ENCODE data around the gene MORN1. TPM values are rescaled to one million over a fixed set of nuclear protein-coding genes. Genes with fewer than 3 reads are reported as not detected.
A peak's percentile ranks its signal among the peaks of the same experiment; 100 is the strongest.

Gene MORN1
- total RNA-seq, 1 donor from 2014 or later, result 5.5 TPM

DNA sequence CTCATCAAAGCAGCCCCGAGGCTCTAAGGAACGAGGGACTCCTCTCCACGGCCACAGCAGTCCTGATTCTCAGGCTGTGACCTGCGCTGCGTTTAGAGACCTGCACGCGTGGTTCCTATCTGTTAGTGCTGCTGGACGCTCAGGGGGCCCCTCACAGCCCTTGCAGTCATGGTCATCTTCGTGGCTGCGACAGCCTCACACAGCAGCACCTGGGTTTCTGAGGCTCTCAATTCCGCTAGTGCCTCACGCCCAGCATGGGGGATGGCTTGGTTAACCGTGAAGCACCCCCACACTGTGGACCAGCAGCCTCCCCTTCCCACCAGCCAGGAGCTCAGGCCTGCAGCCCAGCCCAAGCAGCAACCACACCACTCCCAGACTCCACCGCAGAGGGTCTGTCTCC lies 7.8 kb downstream of the MORN1 start:
- no peaks in the 10 kb centered on the region for H3K27me3 ChIP-seq (ENCODE audit: control insufficient read depth, insufficient read depth, low read length)
- H3K4me3 ChIP-seq (ENCODE audit: low read depth, low read length), result no peak overlapping the region
- FAIRE-seq (no peak), DNase-seq (ENCODE audit: low read depth) (no peak)
- TF ChIP-seq, protein P1, sequence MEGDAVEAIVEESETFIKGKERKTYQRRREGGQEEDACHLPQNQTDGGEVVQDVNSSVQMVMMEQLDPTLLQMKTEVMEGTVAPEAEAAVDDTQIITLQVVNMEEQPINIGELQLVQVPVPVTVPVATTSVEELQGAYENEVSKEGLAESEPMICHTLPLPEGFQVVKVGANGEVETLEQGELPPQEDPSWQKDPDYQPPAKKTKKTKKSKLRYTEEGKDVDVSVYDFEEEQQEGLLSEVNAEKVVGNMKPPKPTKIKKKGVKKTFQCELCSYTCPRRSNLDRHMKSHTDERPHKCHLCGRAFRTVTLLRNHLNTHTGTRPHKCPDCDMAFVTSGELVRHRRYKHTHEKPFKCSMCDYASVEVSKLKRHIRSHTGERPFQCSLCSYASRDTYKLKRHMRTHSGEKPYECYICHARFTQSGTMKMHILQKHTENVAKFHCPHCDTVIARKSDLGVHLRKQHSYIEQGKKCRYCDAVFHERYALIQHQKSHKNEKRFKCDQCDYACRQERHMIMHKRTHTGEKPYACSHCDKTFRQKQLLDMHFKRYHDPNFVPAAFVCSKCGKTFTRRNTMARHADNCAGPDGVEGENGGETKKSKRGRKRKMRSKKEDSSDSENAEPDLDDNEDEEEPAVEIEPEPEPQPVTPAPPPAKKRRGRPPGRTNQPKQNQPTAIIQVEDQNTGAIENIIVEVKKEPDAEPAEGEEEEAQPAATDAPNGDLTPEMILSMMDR (IDR thresholded peaks at IDR 0.05; ENCODE audit: insufficient read depth, low read length, severe bottlenecking), result no peak
- peaks cover 3% of the 10 kb centered on the region for H3K36me3 ChIP-seq (ENCODE audit: control insufficient read depth, insufficient read depth, low read length)

DNA sequence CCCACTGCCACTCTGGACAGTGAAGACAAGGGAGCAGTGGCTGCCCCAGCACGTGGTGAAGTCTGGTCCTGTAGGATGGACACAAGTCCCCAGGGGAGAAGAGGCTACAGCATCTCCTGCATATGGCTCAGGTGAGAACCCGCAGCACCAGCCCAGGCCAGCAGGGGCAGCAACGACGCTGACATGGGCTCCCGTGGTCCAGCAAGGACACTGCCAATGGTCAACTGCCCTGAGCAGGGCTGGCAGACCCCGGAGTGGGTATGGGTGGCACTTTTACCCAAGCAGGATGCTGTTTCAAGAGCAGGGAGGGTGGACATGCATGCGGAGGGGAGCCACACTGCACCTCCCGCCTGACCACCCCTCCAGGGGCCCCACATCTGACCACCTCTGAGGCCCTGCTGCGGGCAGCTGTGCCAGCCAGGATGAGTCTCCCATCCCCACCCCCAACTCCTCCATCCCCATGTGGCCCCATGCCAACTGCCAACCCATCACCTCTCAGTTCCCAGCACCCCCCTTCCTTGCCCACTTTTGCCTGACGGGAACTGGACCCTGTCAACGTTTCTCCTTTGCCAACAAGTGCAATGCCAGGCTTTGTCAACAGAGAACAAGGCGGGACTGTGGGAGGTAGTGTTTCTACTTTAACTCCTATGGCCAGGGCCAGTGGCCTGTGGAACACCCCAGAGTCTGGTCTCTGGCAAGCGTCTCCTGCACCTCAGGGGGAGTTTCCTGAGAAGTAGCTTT lies 8.6 kb downstream of the MORN1 start:
- TF ChIP-seq, protein P1 (IDR thresholded peaks at IDR 0.05; ENCODE audit: insufficient read depth, low read length, severe bottlenecking), result peak; percentile 74
- no peak for FAIRE-seq
- peaks cover 1% of the 10 kb centered on the region for H3K36me3 ChIP-seq (ENCODE audit: control insufficient read depth, insufficient read depth, low read length)

DNA sequence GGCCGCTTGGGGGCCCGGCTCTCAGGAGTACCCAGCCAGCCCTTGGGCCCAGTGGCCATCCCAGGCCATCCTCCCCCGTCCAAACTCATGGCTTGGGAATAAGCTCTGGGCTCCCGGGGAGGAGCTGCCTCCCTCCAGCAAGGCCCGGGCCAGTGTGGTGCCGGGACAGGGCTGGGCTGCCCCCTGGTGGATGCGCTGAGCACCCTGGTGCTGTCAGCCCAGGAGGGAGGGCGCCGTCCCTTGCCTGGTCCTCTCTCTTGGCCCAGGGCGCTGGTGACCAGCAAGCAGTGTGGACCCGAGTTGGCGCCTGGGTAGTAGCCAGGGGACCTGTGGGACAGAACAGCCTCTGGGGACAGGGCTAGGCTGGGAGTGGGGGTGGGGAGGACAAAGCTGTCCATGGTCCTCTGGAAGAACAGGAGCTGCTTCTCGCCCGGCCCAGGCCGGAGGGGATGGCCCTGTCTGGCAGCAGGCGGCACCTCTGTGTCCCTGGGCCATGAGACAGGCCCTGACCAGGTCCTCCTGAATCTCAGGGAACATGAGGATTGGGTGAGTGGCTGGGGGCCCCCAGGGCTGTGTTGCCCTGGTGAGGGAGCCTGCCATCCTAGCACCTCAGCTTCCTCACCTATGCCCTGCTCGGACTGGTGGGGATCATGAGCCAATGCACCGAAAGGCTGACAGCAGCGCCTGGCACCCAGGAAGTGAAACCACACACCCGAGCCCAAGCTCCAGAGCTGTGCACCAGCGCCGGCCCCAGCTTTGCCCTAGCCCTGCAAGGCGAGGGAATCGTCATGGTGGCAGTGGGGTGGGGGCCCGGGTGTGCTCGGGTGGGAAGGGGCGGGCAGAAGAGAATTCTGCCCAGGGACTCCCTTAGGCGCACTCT lies 9.4 kb downstream of the MORN1 start:
- H3K36me3 ChIP-seq (ENCODE audit: control insufficient read depth, insufficient read depth, low read length), result no peaks in the 10 kb centered on the region
- TF ChIP-seq, protein P1 (IDR thresholded peaks at IDR 0.05; ENCODE audit: insufficient read depth, low read length, severe bottlenecking), result peak; percentile 95
- H3K4me3 ChIP-seq (ENCODE audit: low read depth, low read length), result no peak overlapping the region
- DNase-seq (ENCODE audit: low read depth) (peak; percentile 48), FAIRE-seq (no peak)
- H3K27me3 ChIP-seq (ENCODE audit: control insufficient read depth, insufficient read depth, low read length), result no peaks in the 10 kb centered on the region

More for the DNA sequence above, 8.6 kb downstream of the MORN1 start:
- Histone ChIP-seq H3K4me3 (ENCODE audit: low read depth, low read length) (no peak overlapping the region), H3K27me3 (ENCODE audit: control insufficient read depth, insufficient read depth, low read length) (no peaks in the 10 kb centered on the region)
- DNase-seq (ENCODE audit: low read depth), result peak; percentile 25

DNA sequence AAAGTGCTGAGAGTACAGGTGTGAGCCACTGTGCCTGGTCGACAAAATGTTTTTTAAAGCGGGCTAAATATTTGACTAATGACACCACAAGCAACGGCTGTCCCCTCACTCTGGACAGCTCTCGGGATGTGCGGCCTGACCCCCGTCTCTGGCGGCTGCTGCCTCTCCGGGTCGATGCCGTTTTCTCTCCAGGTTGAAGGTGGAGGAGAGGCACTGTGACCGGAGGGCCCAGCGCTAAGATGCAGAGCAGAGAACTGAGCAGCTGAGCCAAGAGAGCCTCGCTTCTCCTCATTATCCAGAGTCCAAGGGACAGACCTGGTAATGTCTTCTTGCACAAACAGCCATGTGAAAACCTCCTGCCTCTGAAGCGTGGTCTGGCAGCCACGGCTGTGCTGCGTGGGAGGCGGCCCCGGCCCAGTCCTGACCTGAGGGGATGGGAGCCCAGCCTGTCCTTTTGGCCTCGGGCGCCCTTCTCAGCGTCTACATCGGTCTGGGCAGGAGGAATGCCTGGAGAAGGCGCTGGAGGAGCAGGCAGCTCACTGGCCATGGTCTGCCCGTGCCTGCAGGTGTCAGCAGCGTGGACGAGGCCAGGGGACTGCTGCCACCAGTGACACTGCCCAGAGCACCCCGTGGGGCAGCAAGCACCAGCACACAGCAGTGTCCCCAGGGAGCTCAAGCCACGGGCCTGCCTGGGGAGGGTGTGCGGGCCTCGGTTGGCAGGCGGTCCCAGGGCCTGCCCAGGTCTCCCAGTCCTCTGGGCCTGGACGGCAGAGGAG lies 10.3 kb downstream of the MORN1 start:
- Histone ChIP-seq H3K27me3 (ENCODE audit: control insufficient read depth, insufficient read depth, low read length) (no peaks in the 10 kb centered on the region), H3K36me3 (ENCODE audit: control insufficient read depth, insufficient read depth, low read length) (no peaks in the 10 kb centered on the region), H3K4me3 (ENCODE audit: low read depth, low read length) (no peak overlapping the region)
- TF ChIP-seq, protein P1 (IDR thresholded peaks at IDR 0.05; ENCODE audit: insufficient read depth, low read length, severe bottlenecking), result no peak
- no peak for DNase-seq (ENCODE audit: low read depth)
- no peak for FAIRE-seq

DNA sequence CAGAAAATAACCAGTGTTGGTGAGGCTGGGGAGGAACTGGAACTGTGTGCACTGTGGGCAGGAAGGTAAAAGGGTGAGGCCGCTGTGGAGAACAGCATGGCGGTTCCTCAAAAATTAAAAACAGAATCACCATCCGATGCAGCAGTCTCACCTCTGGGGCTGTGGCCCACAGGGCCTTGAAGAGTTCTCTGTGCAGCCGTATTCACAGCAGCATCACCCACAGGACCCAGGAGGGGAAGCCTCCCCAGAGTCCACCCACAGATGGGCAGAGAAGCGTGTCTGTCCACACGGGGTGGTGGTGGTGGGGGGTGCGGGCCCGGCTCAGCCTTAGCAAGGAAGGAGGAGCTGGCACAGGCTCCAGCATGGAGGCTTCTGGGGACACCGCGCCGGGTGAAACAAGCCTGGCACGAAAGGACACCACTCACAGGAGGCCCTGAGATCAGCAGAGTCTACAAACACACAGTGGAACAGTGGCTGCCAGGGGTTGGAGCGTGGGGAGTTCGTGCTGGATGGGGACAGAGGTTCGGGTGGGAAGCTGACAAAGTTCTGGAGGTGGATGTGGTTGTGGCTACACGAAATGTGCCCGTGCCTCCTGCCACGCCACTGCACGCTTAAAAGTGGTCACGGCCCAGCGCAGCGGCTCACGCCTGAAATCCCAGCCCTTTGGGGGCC lies 11.5 kb downstream of the MORN1 start:
- TF ChIP-seq, protein P1 (IDR thresholded peaks at IDR 0.05; ENCODE audit: insufficient read depth, low read length, severe bottlenecking), result no peak
- DNase-seq (ENCODE audit: low read depth) (no peak), FAIRE-seq (no peak)
- Histone ChIP-seq H3K4me3 (ENCODE audit: low read depth, low read length) (no peak overlapping the region), H3K27me3 (ENCODE audit: control insufficient read depth, insufficient read depth, low read length) (no peaks in the 10 kb centered on the region), H3K36me3 (ENCODE audit: control insufficient read depth, insufficient read depth, low read length) (no peaks in the 10 kb centered on the region)

All from bronchial epithelial cell (primary cell).